Retinal pigment epithelial cell (primary cell): Measurements from ENCODE around the gene SMIM44.

Experiments used
- DNase-seq: peaks from one replicate; pipeline ENCODE4 v3.0.0-alpha.2; 2010; ENCODE audit warnings: low read depth
- H3K4me3 ChIP-seq: 2 replicates; pipeline ENCODE4 v1.5.1; 2011; ENCODE audit warnings: mild to moderate bottlenecking, low read length, control low read depth, moderate library complexity
- TF ChIP-seq, protein P1 (sequence below): conservative IDR thresholded peaks from 2 replicates; pipeline ENCODE4 v1.5.1; 2011; ENCODE audit warnings: low read depth, low read length, control low read depth, inconsistent platforms

The SMIM44 gene

DNA sequence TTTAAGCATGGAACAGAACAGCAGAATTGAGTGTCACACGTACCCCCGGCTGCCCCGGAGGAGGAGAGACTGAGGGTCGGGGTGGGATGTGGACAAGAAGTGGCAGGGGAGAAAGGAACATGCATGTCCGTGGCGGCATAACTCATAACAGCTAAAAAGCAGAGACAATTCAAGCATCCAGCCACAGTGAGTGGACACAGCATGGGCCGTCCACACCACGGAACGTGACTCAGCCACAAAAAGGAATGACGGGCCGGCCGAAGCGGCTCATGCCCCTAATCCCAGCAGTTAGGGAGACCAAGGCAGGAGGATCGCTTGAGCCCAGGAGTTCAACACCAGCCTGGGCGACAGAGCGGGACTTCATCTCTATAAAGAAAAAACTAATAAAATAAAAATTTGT is 9.7 kb upstream of the SMIM44 start:
- H3K4me3 ChIP-seq, result no peak overlapping the region
- DNase-seq, result no peak

DNA sequence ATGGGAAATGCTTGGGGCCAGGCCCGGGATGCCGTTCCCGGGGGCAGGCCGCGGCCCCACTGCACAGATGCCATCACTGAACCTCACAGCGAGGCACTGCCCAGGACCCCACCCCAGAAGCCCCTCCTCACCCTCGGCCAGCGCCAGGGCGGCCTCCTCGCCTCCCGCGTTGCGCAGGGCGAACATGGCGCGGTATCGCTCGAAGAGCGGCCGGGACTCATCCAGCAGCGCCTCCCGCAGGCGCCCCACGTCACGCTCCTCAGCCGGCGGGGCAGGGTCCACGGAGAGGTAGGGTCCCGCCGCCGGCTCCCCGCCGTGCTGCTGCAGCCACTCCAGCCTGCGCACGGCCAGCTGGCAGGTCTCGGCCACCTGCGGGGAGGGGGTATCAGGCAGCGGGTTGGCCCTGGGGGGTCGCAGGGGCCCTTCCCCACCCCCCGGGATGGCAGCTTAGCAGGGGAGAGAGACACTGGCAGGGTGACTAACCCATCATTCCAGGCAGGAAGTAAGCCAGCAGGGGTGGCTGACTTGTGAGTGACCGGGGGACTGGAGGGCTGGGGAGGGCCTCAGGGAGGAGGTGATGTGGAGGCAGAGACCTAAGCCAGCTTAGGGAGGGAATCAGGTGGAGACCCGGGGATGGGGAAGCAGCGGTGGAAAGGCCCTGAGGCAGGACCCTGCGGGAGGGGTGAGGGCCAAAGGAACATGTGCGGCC is 9.0 kb upstream of the SMIM44 start:
- TF ChIP-seq, protein P1, sequence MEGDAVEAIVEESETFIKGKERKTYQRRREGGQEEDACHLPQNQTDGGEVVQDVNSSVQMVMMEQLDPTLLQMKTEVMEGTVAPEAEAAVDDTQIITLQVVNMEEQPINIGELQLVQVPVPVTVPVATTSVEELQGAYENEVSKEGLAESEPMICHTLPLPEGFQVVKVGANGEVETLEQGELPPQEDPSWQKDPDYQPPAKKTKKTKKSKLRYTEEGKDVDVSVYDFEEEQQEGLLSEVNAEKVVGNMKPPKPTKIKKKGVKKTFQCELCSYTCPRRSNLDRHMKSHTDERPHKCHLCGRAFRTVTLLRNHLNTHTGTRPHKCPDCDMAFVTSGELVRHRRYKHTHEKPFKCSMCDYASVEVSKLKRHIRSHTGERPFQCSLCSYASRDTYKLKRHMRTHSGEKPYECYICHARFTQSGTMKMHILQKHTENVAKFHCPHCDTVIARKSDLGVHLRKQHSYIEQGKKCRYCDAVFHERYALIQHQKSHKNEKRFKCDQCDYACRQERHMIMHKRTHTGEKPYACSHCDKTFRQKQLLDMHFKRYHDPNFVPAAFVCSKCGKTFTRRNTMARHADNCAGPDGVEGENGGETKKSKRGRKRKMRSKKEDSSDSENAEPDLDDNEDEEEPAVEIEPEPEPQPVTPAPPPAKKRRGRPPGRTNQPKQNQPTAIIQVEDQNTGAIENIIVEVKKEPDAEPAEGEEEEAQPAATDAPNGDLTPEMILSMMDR, result no peak
- H3K4me3 ChIP-seq, result no peak overlapping the region
- no peak for DNase-seq

More for the DNA sequence above, 9.7 kb upstream of the SMIM44 start:
- TF ChIP-seq, protein P1, result no peak

DNA sequence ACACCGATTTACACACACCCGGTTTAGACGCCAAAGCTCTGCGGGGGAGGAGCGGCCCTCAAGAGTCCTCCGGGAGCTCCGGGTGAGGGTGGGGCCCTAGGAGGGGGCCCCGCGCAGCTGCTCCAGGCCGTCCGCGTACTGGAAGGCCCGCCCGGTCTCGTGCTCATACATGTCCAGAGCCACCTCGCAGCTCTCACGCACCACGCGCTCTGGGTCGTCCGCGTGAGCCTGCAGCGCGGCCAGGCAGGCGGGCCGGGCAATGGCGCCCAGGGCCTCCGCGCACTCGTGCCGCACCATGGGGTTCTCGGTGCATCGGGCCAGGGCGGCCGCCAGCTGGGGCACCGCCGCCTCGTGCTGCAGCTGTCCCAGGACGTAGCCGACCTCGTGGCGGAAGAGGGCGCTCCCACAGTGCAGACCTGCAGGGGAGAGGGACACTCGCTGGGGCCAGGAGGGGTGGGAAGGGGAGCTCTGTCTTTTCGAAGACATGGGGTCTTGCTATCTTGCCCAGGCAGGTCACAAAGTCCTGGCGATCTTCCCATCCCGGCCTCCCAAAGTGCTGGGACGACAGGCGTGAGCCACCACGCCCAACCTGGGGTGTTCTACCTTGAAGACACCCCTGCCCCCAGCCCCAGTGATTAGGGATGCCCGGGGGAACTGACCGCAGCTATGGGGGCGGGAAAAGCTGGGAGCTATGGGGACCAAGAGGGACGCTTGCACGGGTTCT is 8.3 kb upstream of the SMIM44 start:
- H3K4me3 ChIP-seq, result no peak overlapping the region
- DNase-seq, result no peak
- TF ChIP-seq, protein P1, result no peak

DNA sequence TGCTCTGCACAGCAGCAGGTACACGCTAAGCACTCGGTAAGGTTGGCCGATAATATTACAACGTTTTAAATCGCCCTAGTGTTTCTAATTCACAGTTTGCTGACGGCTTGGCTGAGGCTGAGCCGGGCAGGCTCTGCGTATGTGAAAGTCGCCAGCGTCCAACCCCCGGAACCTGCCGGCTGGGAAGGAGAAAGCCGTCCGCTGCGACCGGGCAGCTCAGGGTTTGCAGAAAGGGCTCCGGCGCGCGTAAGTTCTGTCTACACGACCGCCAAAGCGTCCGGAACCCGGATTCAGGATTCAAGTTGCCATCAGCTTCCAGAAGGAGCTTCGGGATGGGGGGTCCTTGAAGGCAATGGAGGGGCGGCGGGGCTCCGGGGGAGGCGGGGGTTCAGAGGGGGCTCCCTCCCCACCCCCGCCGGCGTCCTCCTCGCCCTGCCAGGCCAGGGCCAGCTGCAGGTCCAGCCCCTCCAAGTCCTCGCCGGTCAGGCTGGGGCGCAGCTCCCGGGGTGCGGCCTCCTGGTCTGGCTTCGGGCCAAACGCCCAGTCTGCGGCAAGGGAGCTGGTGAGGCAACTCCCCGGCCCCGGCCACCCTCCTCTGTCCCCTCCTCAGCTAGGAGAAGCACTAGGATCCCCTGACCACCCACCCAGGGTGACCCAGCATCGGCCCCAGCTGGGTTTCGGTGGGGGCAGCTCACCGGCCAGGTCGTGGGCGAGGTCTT is 575 bp downstream of the SMIM44 start:
- TF ChIP-seq, protein P1, result no peak
- DNase-seq, result no peak
- H3K4me3 ChIP-seq, result peak overlapping the region; percentile 30

DNA sequence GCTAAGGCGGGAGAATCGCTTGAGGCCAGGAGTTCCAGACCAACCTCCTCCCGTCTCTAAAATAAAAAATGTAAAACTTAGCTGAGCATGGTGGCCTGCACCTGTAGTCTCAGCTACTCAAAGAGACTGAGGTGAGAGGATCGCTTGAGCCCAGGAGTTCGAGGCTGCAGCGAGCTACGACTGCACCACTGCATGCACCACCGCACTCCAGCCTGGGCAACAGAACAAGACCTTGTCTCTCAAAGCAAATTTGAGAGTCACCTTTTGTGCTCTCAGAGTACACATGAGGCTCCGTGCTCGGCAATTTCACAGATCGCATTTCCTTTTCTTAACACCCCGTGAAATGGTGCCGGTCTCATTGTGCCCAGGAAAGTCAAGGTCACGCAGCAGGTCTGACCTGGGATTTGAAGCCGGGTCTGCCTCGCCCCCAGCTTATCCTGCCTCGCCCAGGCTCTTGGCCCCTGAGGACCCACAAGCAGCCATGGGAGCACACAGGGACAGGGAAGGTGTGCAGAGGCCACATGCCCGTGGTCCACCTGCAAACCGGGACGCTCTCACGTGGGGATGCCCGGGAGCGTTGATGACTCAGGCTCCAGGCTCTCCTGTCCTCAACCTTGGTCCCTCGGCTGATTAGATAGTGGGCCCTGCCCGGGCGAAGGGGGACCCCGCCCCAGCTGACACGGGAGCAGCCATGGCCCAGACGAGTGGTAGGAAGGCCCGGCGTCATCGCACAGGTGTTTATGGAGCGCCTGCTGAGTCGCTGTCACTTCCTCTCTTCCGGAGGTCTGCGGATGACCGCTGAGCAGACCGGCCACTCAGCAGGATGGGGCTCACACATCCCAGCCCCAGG is 1.8 kb downstream of the SMIM44 start:
- no peak overlapping the region for H3K4me3 ChIP-seq
- TF ChIP-seq, protein P1, result no peak
- no peak for DNase-seq

DNA sequence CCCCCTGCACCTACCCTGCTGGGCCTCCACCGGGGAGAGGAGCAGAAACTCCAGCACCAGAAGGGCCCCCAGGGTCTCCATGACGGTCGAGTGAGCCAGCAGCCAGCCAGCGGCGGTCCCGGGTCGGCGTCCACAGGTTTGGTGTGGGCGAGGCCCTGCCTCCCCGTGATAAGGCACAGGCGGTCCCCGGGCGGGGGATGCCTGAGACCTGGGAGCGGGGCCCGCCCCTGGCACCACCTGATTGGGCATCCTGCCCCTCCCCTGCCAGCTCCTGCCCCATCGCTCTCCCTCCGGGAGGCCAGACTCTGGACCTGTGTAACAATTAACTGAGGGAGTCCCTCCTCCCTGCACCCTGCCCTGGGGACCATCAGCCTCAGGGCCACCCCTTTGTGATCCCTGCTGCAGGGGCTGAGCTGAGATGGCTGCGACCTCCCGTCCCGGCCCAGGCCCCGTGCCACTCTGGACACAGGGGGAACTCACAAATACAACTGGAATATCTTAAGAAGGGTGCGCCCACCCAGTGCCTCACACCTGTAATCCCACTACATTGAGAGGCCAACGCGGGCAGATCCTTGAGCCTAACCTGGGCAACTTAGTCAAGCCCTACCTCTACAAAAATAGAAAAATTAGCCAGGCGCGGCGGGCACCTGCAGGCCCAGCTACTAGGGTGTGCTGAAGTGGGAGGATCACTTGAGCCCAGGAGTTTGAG is 2.7 kb downstream of the SMIM44 start, which contains the start of gene SMIM24:
SMIM24 (minus strand) TSS at position 143 of the 709 bp plus-strand sequence; CDS start at position 81, 62 bp downstream.
- no peak within 1 kb of the TSS for H3K4me3 ChIP-seq
- TF ChIP-seq, protein P1, result no peak
- no peak for DNase-seq
